Calu3 (cell line): ENCODE results near the gene C20orf173. TPM values are rescaled to one million over a fixed set of nuclear protein-coding genes. Genes with fewer than 3 reads are reported as not detected.
"Not testable (repeated sequence)": the region's sequence is repeated elsewhere in the genome, so short reads cannot be mapped to it uniquely, and the experiment has no call there.

ENCODE experiments used
- BruUV-seq: library from RNA; stranded (reverse); fragments of 400-500 nt; replicated peaks from 2 replicates; lab custom pipeline; 2021; lab: Mats Ljungman, UMichigan
- CTCF ChIA-PET: fragments of 300-600 bp; sonication (Branson Sonifier 250); formaldehyde crosslinking; loops from one replicate; lab custom pipeline; 2022; ENCODE audit warnings: antibody characterized with exemption; lab: Charles Lee
- DNase-seq: peaks from one replicate; pipeline ENCODE4 v3.0.0; 2022
- H3K27ac Mint-ChIP-seq: one replicate; pipeline ENCODE4 v1.8.0; 2022; ENCODE audit warnings: mixed read lengths; ENCODE audit not compliant: unreplicated experiment
- H3K27me3 Mint-ChIP-seq: one replicate; pipeline ENCODE4 v1.8.0; 2022; ENCODE audit warnings: mixed read lengths; ENCODE audit not compliant: unreplicated experiment
- H3K36me3 Mint-ChIP-seq: one replicate; pipeline ENCODE4 v1.8.0; 2022; ENCODE audit warnings: mild to moderate bottlenecking, moderate library complexity, mixed read lengths; ENCODE audit not compliant: insufficient read depth, unreplicated experiment
- H3K4me1 Mint-ChIP-seq: one replicate; pipeline ENCODE4 v1.8.0; 2022; ENCODE audit warnings: mild to moderate bottlenecking, low read depth, mixed read lengths; ENCODE audit not compliant: unreplicated experiment
- H3K4me3 Mint-ChIP-seq: one replicate; pipeline ENCODE4 v1.8.0; 2022; ENCODE audit warnings: mild to moderate bottlenecking, low read depth, moderate library complexity, mixed read lengths; ENCODE audit not compliant: unreplicated experiment
- H3K9me3 Mint-ChIP-seq: one replicate; pipeline ENCODE4 v1.8.0; 2022; ENCODE audit warnings: low read depth, mixed read lengths; ENCODE audit not compliant: unreplicated experiment
- CTCF ChIP-seq: fragments of 200-600 bp; IDR thresholded peaks from one replicate; pipeline ENCODE4 v1.8.0; 2022; ENCODE audit warnings: antibody characterized with exemption; ENCODE audit not compliant: unreplicated experiment
- intact Hi-C: fragments of 100-400 bp; cut with micrococcal nuclease; formaldehyde crosslinking; loops from one replicate; pipeline ENCODE4 v1.10.0; 2022; ENCODE audit not compliant: unreplicated experiment
- total RNA-seq: library from RNA; stranded (reverse); gene quantifications from 2 replicates; pipeline ENCODE4 v1.2.3, GENCODE V29; 2022

C20orf173 gene
- total RNA-seq, 1 experiment from 2014 or later: not detected

DNA sequence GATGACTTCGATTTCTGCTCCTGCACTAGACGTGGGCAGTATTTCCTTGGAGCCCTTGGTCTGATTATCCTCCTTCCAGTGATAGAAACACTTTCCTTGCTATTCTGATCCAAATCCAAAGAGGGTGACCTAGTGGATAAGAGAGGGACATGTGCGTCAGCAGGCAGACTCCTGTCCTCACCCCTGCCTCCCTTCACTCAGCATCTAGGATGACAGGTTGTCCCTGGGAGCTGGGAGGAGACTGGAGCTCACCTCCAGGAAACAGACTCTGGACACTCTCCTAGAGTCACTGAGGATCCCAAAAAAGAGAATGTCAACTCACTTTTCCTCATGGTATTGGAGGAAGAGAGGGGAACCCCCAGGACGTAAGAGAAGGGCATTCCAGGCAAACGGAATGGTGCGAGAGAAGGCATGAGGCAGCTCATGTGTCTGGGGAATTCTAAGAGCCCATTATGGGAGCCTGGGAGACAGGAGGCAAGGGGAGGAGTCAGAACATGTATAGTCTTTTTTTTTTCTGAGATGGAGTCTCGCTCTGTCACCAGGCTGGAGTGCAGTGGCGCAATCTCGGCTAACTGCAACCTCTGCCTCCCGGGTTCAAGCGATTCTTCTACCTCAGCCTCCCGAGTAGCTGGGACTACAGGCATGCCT is 2.2 kb downstream of the C20orf173 start:
- TF ChIP-seq CTCF: no peak
- CTCF ChIA-PET: interaction anchor here (1.9 kb wide), 1 partner anchor 13 kb away, joined by 5 read pairs; no protein-coding TSS in a partner anchor
- intact Hi-C loops: no loop called here
- no TSS peak for BruUV-seq
- Mint-ChIP-seq H3K36me3 (peaks cover 6% of the 10 kb centered on the region), H3K4me1 (no peaks in the 10 kb centered on the region), H3K9me3 (no peaks in the 10 kb centered on the region), H3K27ac (no peak overlapping the region), H3K4me3 (no peak overlapping the region), H3K27me3 (peaks cover 13% of the 10 kb centered on the region)
- DNase-seq: no peak

- no peak for TF ChIP-seq CTCF
- CTCF ChIA-PET: interaction anchor here (1.9 kb wide), 1 partner anchor 14 kb away, joined by 5 read pairs; no protein-coding TSS in a partner anchor
- Mint-ChIP-seq H3K9me3 (peaks cover 4% of the 10 kb centered on the region), H3K27ac (no peak overlapping the region), H3K4me1 (no peaks in the 10 kb centered on the region), H3K36me3 (peaks cover 6% of the 10 kb centered on the region), H3K27me3 (peaks cover 13% of the 10 kb centered on the region), H3K4me3 (no peak overlapping the region)
- intact Hi-C loops: no loop called here
- no peak for DNase-seq
- BruUV-seq: no TSS peak
Observed at GRCh38 chr20:35525639-35526038, 3.8 kb downstream of the C20orf173 start.

DNA sequence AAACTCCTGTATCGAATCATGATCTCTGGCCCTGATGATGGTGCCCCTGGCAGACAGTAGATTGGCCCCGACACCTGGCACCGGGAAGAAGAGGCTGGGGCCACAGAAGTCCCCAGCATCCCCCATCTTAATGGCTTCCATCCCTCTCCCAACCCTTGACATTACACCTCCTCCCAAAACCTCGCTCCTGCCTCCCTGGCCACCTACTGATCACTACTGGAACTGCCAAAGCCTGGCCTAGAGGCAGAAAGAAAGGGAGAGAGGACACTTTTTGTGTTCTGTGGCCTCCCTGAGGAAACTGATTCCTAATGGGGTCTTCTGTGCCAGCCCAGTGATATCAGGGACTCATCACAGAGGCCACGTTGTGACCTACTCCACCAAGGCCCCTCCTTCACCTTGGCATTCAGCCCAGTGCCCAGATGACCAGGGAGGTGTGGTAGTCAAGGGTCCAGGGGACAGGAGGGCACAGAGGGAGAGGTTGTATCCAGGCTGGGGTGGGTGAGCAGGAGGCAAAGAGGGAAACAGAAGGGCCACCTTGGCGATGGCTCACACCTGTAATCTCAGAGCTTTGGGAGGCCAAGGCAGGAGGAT is 6.1 kb downstream of the C20orf173 start:
- no TSS peak for BruUV-seq
- Mint-ChIP-seq H3K36me3 (peaks cover 6% of the 10 kb centered on the region), H3K9me3 (peaks cover 4% of the 10 kb centered on the region), H3K4me3 (no peak overlapping the region), H3K4me1 (no peaks in the 10 kb centered on the region), H3K27me3 (peaks cover 4% of the 10 kb centered on the region), H3K27ac (no peak overlapping the region)
- intact Hi-C loops: no loop called here
- CTCF ChIA-PET: no interaction called here
- peak; percentile 69 for TF ChIP-seq CTCF
- peak; percentile 63 for DNase-seq

GRCh38 chr20:35518955-35519354 is 10.5 kb downstream of the C20orf173 start:
- Mint-ChIP-seq H3K4me1 (peaks cover 20% of the 10 kb centered on the region), H3K36me3 (peaks cover 15% of the 10 kb centered on the region), H3K27ac (no peak overlapping the region), H3K4me3 (no peak overlapping the region), H3K9me3 (peaks cover 4% of the 10 kb centered on the region), H3K27me3 (no peaks in the 10 kb centered on the region)
- intact Hi-C loops: loop anchor here (5.0 to 10.0 kb wide), 2 partner anchors 98 to 146 kb away; partner anchors contain the start of genes CPNE1, RBM12 and SPAG4
- TF ChIP-seq CTCF: no peak
- no peak for DNase-seq
- CTCF ChIA-PET: interaction anchor here (0.7 kb wide), 1 partner anchor 241 kb away, joined by 3 read pairs; the partner anchor contains the start of gene MMP24OS
- no TSS peak for BruUV-seq

DNA sequence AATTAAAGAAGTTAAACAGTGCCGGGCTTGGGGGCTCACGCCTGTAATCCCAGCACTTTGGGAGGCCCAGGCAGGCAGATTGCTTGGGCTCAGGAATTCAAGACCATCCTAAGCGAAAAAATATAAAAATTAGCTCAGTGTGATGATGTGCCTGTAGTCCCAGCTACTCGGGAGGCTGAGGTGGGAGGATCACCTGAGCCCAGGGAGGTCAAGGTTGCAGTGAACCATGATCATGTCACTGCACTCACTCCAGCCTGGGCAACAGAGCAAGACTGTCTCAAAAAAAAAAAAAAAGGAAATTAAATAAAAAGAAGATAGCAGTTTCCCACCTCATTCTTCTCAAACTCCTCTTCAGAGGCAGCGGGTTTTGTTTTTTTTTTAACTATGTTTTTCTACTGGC is 11.7 kb downstream of the C20orf173 start:
- not testable (repeated sequence) for H3K36me3 Mint-ChIP-seq, BruUV-seq, H3K27me3 Mint-ChIP-seq, H3K27ac Mint-ChIP-seq, H3K4me3 Mint-ChIP-seq, H3K9me3 Mint-ChIP-seq, DNase-seq
- intact Hi-C loops: loop anchor here (5.0 to 10.0 kb wide), 2 partner anchors 100 to 147 kb away; partner anchors contain the start of genes CPNE1, RBM12 and SPAG4
- CTCF ChIA-PET: interaction anchor here (0.7 to 2.4 kb wide), 4 partner anchors 55 to 959 kb away, joined by 4 to 10 read pairs (median 7); partner anchors contain the start of gene MAP1LC3A
- peaks cover 20% of the 10 kb centered on the region for H3K4me1 Mint-ChIP-seq
